IMR-90 (cell line): ENCODE data around the gene GOLIM4. TPM values are rescaled to one million over a fixed set of nuclear protein-coding genes. Genes with fewer than 3 reads are reported as not detected.
A peak's percentile ranks its signal among the peaks of the same experiment; 100 is the strongest.

Experiments
- ATAC-seq: fragments of 200-7000 bp; cut with Tn5 transposase; 2 replicates; pipeline ENCODE4 v1.9.1; 2020; ENCODE audit warnings: low read depth, mild to moderate bottlenecking, moderate library complexity
- BruUV-seq: library from RNA; stranded (reverse); fragments of 400-500 nt; replicated peaks from 2 replicates; lab custom pipeline; 2021; lab: Mats Ljungman, UMichigan
- CTCF ChIA-PET: fragments of 300-600 bp; formaldehyde crosslinking; extraction: SDS; loops from one replicate; lab custom pipeline; 2021; ENCODE audit warnings: antibody characterized with exemption; lab: Yijun Ruan, JAX
- POLR2A ChIA-PET: fragments of 300-600 bp; sonication (Branson Sonifier 250); formaldehyde crosslinking; loops from one replicate; lab custom pipeline; 2022; ENCODE audit warnings: antibody characterized with exemption; ENCODE audit not compliant: unreplicated experiment; lab: Charles Lee
- DNase-seq: peaks from one replicate; pipeline ENCODE4 v3.0.0; 2013
- H2AFZ ChIP-seq: replicated peaks from 2 replicates; pipeline ENCODE3; 2013; ENCODE audit warnings: low read length, mild to moderate bottlenecking; ENCODE audit not compliant: poor library complexity
- H2AK5ac ChIP-seq: 2 replicates; pipeline ENCODE4 v1.6.1; 2013; ENCODE audit warnings: low read depth, low read length, inconsistent platforms
- H2AK9ac ChIP-seq: replicated peaks from 2 replicates; pipeline ENCODE3; 2013; ENCODE audit warnings: mild to moderate bottlenecking, low read depth, low read length, moderate library complexity; ENCODE audit not compliant: poor library complexity
- H2BK120ac ChIP-seq: 2 replicates; pipeline ENCODE4 v1.6.1; 2013; ENCODE audit warnings: low read depth, low read length, inconsistent platforms
- H2BK15ac ChIP-seq: 3 replicates; pipeline ENCODE4 v1.6.1; 2013; ENCODE audit warnings: low read depth, low read length, inconsistent platforms
- H2BK20ac ChIP-seq: 2 replicates; pipeline ENCODE4 v1.6.1; 2013; ENCODE audit warnings: low read depth, mild to moderate bottlenecking, inconsistent platforms, low read length, moderate library complexity
- H2BK5ac ChIP-seq: 2 replicates; pipeline ENCODE4 v1.6.1; 2013; ENCODE audit warnings: mild to moderate bottlenecking, low read depth, low read length, inconsistent platforms; ENCODE audit not compliant: poor library complexity, severe bottlenecking
- H3K14ac ChIP-seq: replicated peaks from 2 replicates; pipeline ENCODE4 v1.6.1; 2013; ENCODE audit warnings: low read depth, low read length, inconsistent platforms
- H3K18ac ChIP-seq: 2 replicates; pipeline ENCODE4 v1.6.1; 2013; ENCODE audit warnings: low read depth, low read length, control low read depth
- H3K23ac ChIP-seq: 2 replicates; pipeline ENCODE4 v1.6.1; 2013; ENCODE audit warnings: low read depth, low read length, inconsistent platforms
- H3K27ac ChIP-seq: 2 replicates; pipeline ENCODE4 v1.5.1; 2013; ENCODE audit warnings: mild to moderate bottlenecking, control low read depth, low read length; ENCODE audit not compliant: insufficient read depth
- H3K27me3 ChIP-seq: 2 replicates; pipeline ENCODE4 v1.6.1; 2013; ENCODE audit warnings: low read length; ENCODE audit not compliant: control insufficient read depth, insufficient read depth
- H3K36me3 ChIP-seq: 2 replicates; pipeline ENCODE4 v1.6.1; 2013; ENCODE audit warnings: low read length, mixed read lengths; ENCODE audit not compliant: control insufficient read depth, insufficient read depth
- H3K4ac ChIP-seq: 2 replicates; pipeline ENCODE4 v1.6.1; 2013; ENCODE audit warnings: low read depth, low read length, inconsistent platforms
- H3K4me1 ChIP-seq: 2 replicates; pipeline ENCODE4 v1.6.1; 2013; ENCODE audit warnings: low read length, mixed read lengths; ENCODE audit not compliant: control insufficient read depth, insufficient read depth
- H3K4me2 ChIP-seq: 2 replicates; pipeline ENCODE4 v1.6.1; 2013; ENCODE audit warnings: low read depth, mild to moderate bottlenecking, control low read depth, low read length, moderate library complexity
- H3K4me3 ChIP-seq: 2 replicates; pipeline ENCODE4 v1.5.1; 2013; ENCODE audit warnings: low read depth, mild to moderate bottlenecking, control low read depth, low read length, moderate library complexity; ENCODE audit not compliant: insufficient read depth
- H3K56ac ChIP-seq: 2 replicates; pipeline ENCODE4 v1.6.1; 2013; ENCODE audit warnings: low read length, inconsistent platforms; ENCODE audit not compliant: insufficient read depth; ENCODE audit errors: extremely low read depth
- H3K79me1 ChIP-seq, 2 experiments: 2 replicates each; pipeline ENCODE4 v1.6.1; 2013; ENCODE audit warnings: low read length in 2 of 2, inconsistent platforms in 1 of 2, low read depth in 1 of 2
- H3K9ac ChIP-seq: 2 replicates; pipeline ENCODE4 v1.6.1; 2013; ENCODE audit warnings: low read depth, low read length, control low read depth
- H3K9me1 ChIP-seq: 2 replicates; pipeline ENCODE4 v1.6.1; 2013; ENCODE audit warnings: low read length, inconsistent platforms; ENCODE audit not compliant: insufficient read depth
- H3K9me3 ChIP-seq: 2 replicates; pipeline ENCODE4 v1.6.1; 2013; ENCODE audit warnings: low read length; ENCODE audit not compliant: control insufficient read depth, insufficient read depth
- H4K20me1 ChIP-seq: 2 replicates; pipeline ENCODE4 v1.6.1; 2013; ENCODE audit warnings: low read length, inconsistent platforms; ENCODE audit not compliant: insufficient read depth
- H4K5ac ChIP-seq: 2 replicates; pipeline ENCODE4 v1.6.1; 2013; ENCODE audit warnings: mild to moderate bottlenecking, low read depth, low read length, control low read depth
- H4K8ac ChIP-seq, 2 experiments: 2 replicates each; pipeline ENCODE4 v1.6.1; 2013; ENCODE audit warnings: low read depth in 2 of 2, low read length in 2 of 2, control low read depth in 1 of 2, inconsistent platforms in 1 of 2
- H4K91ac ChIP-seq: 2 replicates; pipeline ENCODE4 v1.6.1; 2013; ENCODE audit warnings: low read depth, low read length, inconsistent platforms; ENCODE audit not compliant: insufficient read depth
- BHLHE40 ChIP-seq: fragments of 150-350 bp; IDR thresholded peaks from 2 replicates; pipeline ENCODE4 v1.6.1; 2016; ENCODE audit warnings: mild to moderate bottlenecking, low read depth, low read length
- CEBPB ChIP-seq: IDR thresholded peaks from 2 replicates; pipeline ENCODE4 v1.6.1; 2012; ENCODE audit warnings: low read depth, low read length, improper control_type of control experiment
- CHD1 ChIP-seq: IDR thresholded peaks from 2 replicates; pipeline ENCODE4 v1.6.1; 2012; ENCODE audit warnings: low read depth, low read length, improper control_type of control experiment
- FOS ChIP-seq: fragments of 150-350 bp; IDR thresholded peaks from 2 replicates; pipeline ENCODE4 v1.6.1; 2016; ENCODE audit warnings: low read depth, low read length
- MAFK ChIP-seq: IDR thresholded peaks from 2 replicates; pipeline ENCODE4 v1.6.1; 2012; ENCODE audit warnings: low read depth, low read length, improper control_type of control experiment
- MAZ ChIP-seq: IDR thresholded peaks from 2 replicates; pipeline ENCODE4 v1.6.1; 2012; ENCODE audit warnings: low read depth, mild to moderate bottlenecking, low read length, improper control_type of control experiment, moderate library complexity, borderline replicate concordance
- MXI1 ChIP-seq: IDR thresholded peaks from 2 replicates; pipeline ENCODE4 v1.6.1; 2012; ENCODE audit warnings: low read depth, mild to moderate bottlenecking, low read length, moderate library complexity, borderline replicate concordance
- NFE2L2 ChIP-seq: fragments of 150-350 bp; IDR thresholded peaks from 2 replicates; pipeline ENCODE4 v1.6.1; 2016; ENCODE audit warnings: low read depth, mild to moderate bottlenecking, low read length
- POLR2A ChIP-seq: IDR thresholded peaks from 2 replicates; pipeline ENCODE4 v1.6.1; 2012; ENCODE audit warnings: mild to moderate bottlenecking, low read depth, low read length
- RAD21 ChIP-seq: IDR thresholded peaks from 2 replicates; pipeline ENCODE4 v1.6.1; 2012; ENCODE audit warnings: low read length, improper control_type of control experiment
- RCOR1 ChIP-seq: IDR thresholded peaks from 2 replicates; pipeline ENCODE4 v1.6.1; 2012; ENCODE audit warnings: mild to moderate bottlenecking, low read length, improper control_type of control experiment; ENCODE audit not compliant: insufficient replicate concordance
- RFX5 ChIP-seq: IDR thresholded peaks from 2 replicates; pipeline ENCODE4 v1.8.0; 2012; ENCODE audit warnings: low read depth, mild to moderate bottlenecking, low read length, moderate library complexity
- SMC3 ChIP-seq: fragments of 150-350 bp; IDR thresholded peaks from 2 replicates; pipeline ENCODE4 v1.6.1; 2016; ENCODE audit warnings: low read depth, mild to moderate bottlenecking, antibody characterized with exemption, low read length, moderate library complexity
- WGBS, 2 experiments: methylation state at CpG; one replicate each; pipeline versions ENCODE4 v1.1.5 to v1.1.7; 2013; ENCODE audit warnings: missing lambda C conversion rate in 2 of 2; ENCODE audit not compliant: insufficient read length in 1 of 2; ENCODE audit errors: extremely low coverage in 2 of 2; 5-methylcytosine and 5-hydroxymethylcytosine counted together
- dilution Hi-C: fragments of 300-500 bp; cut with HindIII; formaldehyde crosslinking; loops from one replicate; pipeline ENCODE4 v1.14.3; 2018; ENCODE audit warnings: low sequenced_read_pairs; ENCODE audit not compliant: unreplicated experiment
- in situ Hi-C: fragments of 300-500 bp; cut with MboI; formaldehyde crosslinking; loops from 3 replicates; pipeline ENCODE4 v1.14.3; 2019; ENCODE audit warnings: low sequenced_read_pairs, inconsistent platforms, mixed read lengths
- intact Hi-C: fragments of 100-400 bp; cut with micrococcal nuclease; formaldehyde crosslinking; loops from 2 replicates; pipeline ENCODE4 v1.10.0; 2022
- polyA plus RNA-seq, 3 experiments: library from polyadenylated mRNA; depleted of rRNA; stranded (reverse); fragments of >200 nt; gene quantifications; 2 replicates each; pipeline ENCODE4 v1.2.3, GENCODE V29; 2012; ENCODE audit warnings: low replicate concordance in 1 of 3
- total RNA-seq: library from RNA; depleted of rRNA; stranded (reverse); fragments of >200 nt; gene quantifications from 2 replicates; pipeline ENCODE4 v1.2.3, GENCODE V29; 2012
- TF ChIP-seq, protein P1 (sequence below): fragments of 150-350 bp; IDR thresholded peaks from 2 replicates; pipeline ENCODE4 v1.6.1; 2016; ENCODE audit warnings: low read depth, mild to moderate bottlenecking, low read length, moderate library complexity, borderline replicate concordance
- TF ChIP-seq, protein P2 (sequence below): conservative IDR thresholded peaks from 2 replicates; pipeline ENCODE4 v1.5.1; 2012; ENCODE audit warnings: mild to moderate bottlenecking, low read depth, low read length, improper control_type of control experiment

The GOLIM4 gene
- total and polyA plus RNA-seq, 2 of the 4 experiments (the other 2 are of a cell fraction): 44.6 to 71.2 TPM

DNA sequence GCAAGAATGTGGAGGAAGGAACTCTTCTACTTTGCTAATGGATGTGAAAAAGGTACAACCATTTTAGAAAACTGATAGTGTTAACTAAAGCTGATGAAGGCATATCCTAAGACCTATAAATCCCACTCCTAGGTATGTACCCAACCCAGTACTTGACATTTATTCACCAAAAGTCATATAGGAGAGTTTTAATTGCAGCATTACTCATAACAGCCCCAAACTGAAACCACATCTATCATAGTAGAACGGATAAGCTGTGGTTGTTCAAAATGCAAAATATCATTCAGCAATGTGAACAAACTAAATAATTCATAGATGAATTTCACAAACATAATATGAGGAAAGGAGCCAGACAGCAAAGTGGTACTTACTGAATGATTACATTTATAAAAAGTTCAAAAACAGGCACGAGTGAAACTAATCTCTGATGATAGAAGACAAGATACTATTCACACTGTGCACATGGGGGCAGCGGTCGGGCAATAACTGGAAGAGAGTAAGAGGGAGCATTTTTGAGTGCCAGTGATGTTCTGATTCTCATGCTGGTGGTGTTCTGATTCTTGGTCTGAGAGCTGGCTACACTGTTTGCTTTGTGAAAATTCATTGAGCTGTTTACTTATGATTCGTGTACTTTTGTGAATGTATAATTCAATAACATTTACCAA is 34.3 kb downstream of the GOLIM4 start:
- H2BK120ac ChIP-seq: no peak overlapping the region
- TF ChIP-seq MXI1: no peak
- TF ChIP-seq RAD21: peak; percentile 26; the same call in 1 of the 2 replicates
- no peak for TF ChIP-seq BHLHE40
- TF ChIP-seq POLR2A: no peak
- no peak for TF ChIP-seq CHD1
- no peak for TF ChIP-seq MAZ
- TF ChIP-seq, protein P1, sequence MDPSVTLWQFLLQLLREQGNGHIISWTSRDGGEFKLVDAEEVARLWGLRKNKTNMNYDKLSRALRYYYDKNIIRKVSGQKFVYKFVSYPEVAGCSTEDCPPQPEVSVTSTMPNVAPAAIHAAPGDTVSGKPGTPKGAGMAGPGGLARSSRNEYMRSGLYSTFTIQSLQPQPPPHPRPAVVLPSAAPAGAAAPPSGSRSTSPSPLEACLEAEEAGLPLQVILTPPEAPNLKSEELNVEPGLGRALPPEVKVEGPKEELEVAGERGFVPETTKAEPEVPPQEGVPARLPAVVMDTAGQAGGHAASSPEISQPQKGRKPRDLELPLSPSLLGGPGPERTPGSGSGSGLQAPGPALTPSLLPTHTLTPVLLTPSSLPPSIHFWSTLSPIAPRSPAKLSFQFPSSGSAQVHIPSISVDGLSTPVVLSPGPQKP: no peak
- no peak for TF ChIP-seq CEBPB
- TF ChIP-seq MAFK: no peak
- TF ChIP-seq, protein P2, sequence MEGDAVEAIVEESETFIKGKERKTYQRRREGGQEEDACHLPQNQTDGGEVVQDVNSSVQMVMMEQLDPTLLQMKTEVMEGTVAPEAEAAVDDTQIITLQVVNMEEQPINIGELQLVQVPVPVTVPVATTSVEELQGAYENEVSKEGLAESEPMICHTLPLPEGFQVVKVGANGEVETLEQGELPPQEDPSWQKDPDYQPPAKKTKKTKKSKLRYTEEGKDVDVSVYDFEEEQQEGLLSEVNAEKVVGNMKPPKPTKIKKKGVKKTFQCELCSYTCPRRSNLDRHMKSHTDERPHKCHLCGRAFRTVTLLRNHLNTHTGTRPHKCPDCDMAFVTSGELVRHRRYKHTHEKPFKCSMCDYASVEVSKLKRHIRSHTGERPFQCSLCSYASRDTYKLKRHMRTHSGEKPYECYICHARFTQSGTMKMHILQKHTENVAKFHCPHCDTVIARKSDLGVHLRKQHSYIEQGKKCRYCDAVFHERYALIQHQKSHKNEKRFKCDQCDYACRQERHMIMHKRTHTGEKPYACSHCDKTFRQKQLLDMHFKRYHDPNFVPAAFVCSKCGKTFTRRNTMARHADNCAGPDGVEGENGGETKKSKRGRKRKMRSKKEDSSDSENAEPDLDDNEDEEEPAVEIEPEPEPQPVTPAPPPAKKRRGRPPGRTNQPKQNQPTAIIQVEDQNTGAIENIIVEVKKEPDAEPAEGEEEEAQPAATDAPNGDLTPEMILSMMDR: peak; percentile 27; the same call in 1 of the 2 replicates
- no peak for TF ChIP-seq RFX5
- no peak for TF ChIP-seq NFE2L2
- peak; percentile 25; the same call in 1 of the 2 replicates for TF ChIP-seq SMC3
- no peak for TF ChIP-seq FOS
- TF ChIP-seq RCOR1: no peak

More for the DNA sequence above, 34.3 kb downstream of the GOLIM4 start:
- Histone ChIP-seq H3K9me1 (no peaks in the 10 kb centered on the region), H3K4ac (no peak overlapping the region), H3K36me3 (no peaks in the 10 kb centered on the region), H3K23ac (no peak overlapping the region), H2BK20ac (no peak overlapping the region), H2AK9ac (no peak overlapping the region), H3K4me1 (peaks cover 7% of the 10 kb centered on the region), H4K91ac (no peak overlapping the region), H2BK5ac (no peak overlapping the region), H2BK15ac (no peak overlapping the region), H4K20me1 (no peaks in the 10 kb centered on the region; the same call in 1 of the 2 replicates), H3K14ac (no peak overlapping the region), H3K79me1 (peaks cover 34 to 62% of the 10 kb centered on the region in 2 experiments), H4K8ac (no peak overlapping the region), H3K9me3 (no peaks in the 10 kb centered on the region), H2AFZ (no peak overlapping the region), H3K9ac (no peak overlapping the region), H3K56ac (no peak overlapping the region), H3K18ac (no peak overlapping the region), H3K27ac (no peak overlapping the region), H4K5ac (no peak overlapping the region), H3K27me3 (no peaks in the 10 kb centered on the region), H3K4me3 (no peak overlapping the region), H2AK5ac (no peak overlapping the region), H3K4me2 (peak overlapping the region; percentile 27; the same call in 1 of the 2 replicates)
- intact Hi-C loops (loop anchor here (5.0 kb wide), 1 partner anchor 36 kb away; the partner anchor contains the start of gene GOLIM4), dilution Hi-C loops (no loop called here), in situ Hi-C loops (no loop called here)
- no CpG with 5 or more reads among the region's 5 CpGs for WGBS, 2 experiments
- BruUV-seq: no TSS peak
- peak; percentile 76 for ATAC-seq
- no peak for DNase-seq
- POLR2A ChIA-PET: no interaction called here
- CTCF ChIA-PET: interaction anchor here (0.7 to 1.3 kb wide), 4 partner anchors 16 to 26 kb away, joined by 3 to 5 read pairs (median 4); no protein-coding TSS in a partner anchor
